Spleen (tissue), 7 donors: Measurements from ENCODE around the gene IRS2.

Source experiments
- CTCF ChIP-seq, 11 experiments: fragments of 200-600 bp in 7 of 11; fragments of 450-650 bp in 4 of 11; sonication (generic) in 4 of 11; IDR thresholded peaks in 8 of 11; conservative IDR thresholded peaks in 3 of 11; 1 replicate in 7 of 11; 2 replicates in 4 of 11; pipeline versions ENCODE4 v1.4.0 to v1.8.0; 2016 to 2021; ENCODE audit warnings: antibody characterized with exemption in 11 of 11, inconsistent platforms in 4 of 11, mild to moderate bottlenecking in 1 of 11
- POLR2A ChIP-seq, 3 donors: fragments of 450-650 bp; IDR thresholded peaks; one replicate each; pipeline ENCODE4 v1.5.1; 2017; ENCODE audit warnings: antibody characterized with exemption in 3 of 3, mild to moderate bottlenecking in 1 of 3
- donor health status: DM: no; HTN: no; CAD: no; lungs with moderate emphysema.
- donor health status: DM: no; HTN: no; CAD: no.
- donor health status: DM: no; HTN: no; CAD: no.

- no peak for TF ChIP-seq CTCF (IDR thresholded peaks at IDR 0.05 in 8 of 11, conservative IDR thresholded peaks at IDR 0.05 in 3 of 11)
- TF ChIP-seq POLR2A (IDR thresholded peaks at IDR 0.05) = no peak
Observed at GRCh38 chr13:109803825-109804224, 17.4 kb upstream of the IRS2 start.
